HEK293 (cell line): Measurements from ENCODE around the gene GTF3C4.
A peak's percentile ranks its signal among the peaks of the same experiment; 100 is the strongest.

Experiments used
- CTCF ChIA-PET: fragments of 350-600 bp; formaldehyde crosslinking; extraction: SDS; loops from one replicate; lab custom pipeline; 2021; ENCODE audit warnings: antibody characterized with exemption; lab: Yijun Ruan, JAX
- POLR2A ChIA-PET: fragments of 300-600 bp; formaldehyde crosslinking; extraction: SDS; loops from one replicate; lab custom pipeline; 2020; ENCODE audit warnings: antibody characterized with exemption, inconsistent platforms; lab: Yijun Ruan, JAX
- H3K27ac ChIP-seq: fragments of 200-500 bp; sonication (Bioruptor generic); 2 replicates; pipeline ENCODE4 v1.5.1; 2014; ENCODE audit warnings: low read depth, low read length, control low read depth, inconsistent platforms; ENCODE audit errors: extremely low read depth
- H3K36me3 ChIP-seq, 2 experiments: fragments of 200-500 bp in 1 of 2; sonication (Bioruptor generic) in 1 of 2; 1 replicate in 1 of 2; 2 replicates in 1 of 2; pipeline ENCODE4 v1.5.1; 2014 to 2017; ENCODE audit warnings: inconsistent platforms in 2 of 2, low read length in 2 of 2; ENCODE audit not compliant: control insufficient read depth in 2 of 2, insufficient read depth in 1 of 2
- H3K4me1 ChIP-seq: fragments of 200-500 bp; sonication (Bioruptor generic); 2 replicates; pipeline ENCODE4 v1.5.1; 2014; ENCODE audit warnings: mild to moderate bottlenecking, low read length, inconsistent platforms; ENCODE audit not compliant: control insufficient read depth, insufficient read depth
- H3K4me3 ChIP-seq: 2 replicates; pipeline ENCODE4 v1.5.1; 2011; ENCODE audit warnings: low read depth, mild to moderate bottlenecking, control low read depth, low read length, moderate library complexity
- H3K9me3 ChIP-seq: fragments of 200-500 bp; sonication (Bioruptor generic); 2 replicates; pipeline ENCODE4 v1.5.1; 2014; ENCODE audit warnings: low read depth, low read length, inconsistent platforms; ENCODE audit not compliant: control insufficient read depth, insufficient read depth
- BCL11B ChIP-seq: fragments of 450-650 bp; formaldehyde crosslinking; IDR thresholded peaks from 2 replicates; pipeline ENCODE4 v1.5.1; 2016; ENCODE audit warnings: low read depth, missing biosample characterization, missing genetic modification characterization
- BCL6B ChIP-seq: fragments of 450-650 bp; formaldehyde crosslinking; IDR thresholded peaks from 2 replicates; pipeline ENCODE4 v1.5.1; 2017; ENCODE audit warnings: missing biosample characterization, missing genetic modification characterization
- PRDM2 ChIP-seq: fragments of 450-650 bp; formaldehyde crosslinking; IDR thresholded peaks from 2 replicates; pipeline ENCODE4 v1.5.1; 2016; ENCODE audit warnings: missing biosample characterization, missing genetic modification characterization, borderline replicate concordance
- ZBTB10 ChIP-seq: fragments of 450-650 bp; formaldehyde crosslinking; IDR thresholded peaks from 2 replicates; pipeline ENCODE4 v1.5.1; 2016; ENCODE audit warnings: missing biosample characterization, missing genetic modification characterization
- ZBTB20 ChIP-seq: fragments of 450-650 bp; formaldehyde crosslinking; IDR thresholded peaks from 2 replicates; pipeline ENCODE4 v1.5.1; 2016; ENCODE audit warnings: missing biosample characterization, missing genetic modification characterization
- ZBTB44 ChIP-seq: fragments of 450-650 bp; IDR thresholded peaks from 2 replicates; pipeline ENCODE4 v1.5.1; 2018; ENCODE audit warnings: missing biosample characterization, mild to moderate bottlenecking, missing genetic modification characterization
- ZIC2 ChIP-seq: fragments of 450-650 bp; formaldehyde crosslinking; IDR thresholded peaks from 2 replicates; pipeline ENCODE4 v1.5.1; 2016; ENCODE audit warnings: missing biosample characterization, missing genetic modification characterization
- ZNF174 ChIP-seq: fragments of 450-650 bp; formaldehyde crosslinking; IDR thresholded peaks from 2 replicates; pipeline ENCODE4 v1.5.0; 2017; ENCODE audit warnings: missing biosample characterization, mild to moderate bottlenecking, missing genetic modification characterization
- ZNF18 ChIP-seq: fragments of 450-650 bp; formaldehyde crosslinking; IDR thresholded peaks from 2 replicates; pipeline ENCODE4 v1.5.1; 2016; ENCODE audit warnings: missing biosample characterization, missing genetic modification characterization
- ZNF223 ChIP-seq: fragments of 450-650 bp; formaldehyde crosslinking; IDR thresholded peaks from 2 replicates; pipeline ENCODE4 v1.5.1; 2016; ENCODE audit warnings: missing biosample characterization, missing genetic modification characterization
- ZNF335 ChIP-seq: fragments of 450-650 bp; formaldehyde crosslinking; conservative IDR thresholded peaks from 2 replicates; pipeline ENCODE4 v1.5.1; 2016; ENCODE audit warnings: missing biosample characterization, missing genetic modification characterization
- ZNF366 ChIP-seq: fragments of 450-650 bp; formaldehyde crosslinking; conservative IDR thresholded peaks from 2 replicates; pipeline ENCODE4 v1.5.1; 2016; ENCODE audit warnings: missing biosample characterization, missing genetic modification characterization
- ZNF449 ChIP-seq: fragments of 450-650 bp; formaldehyde crosslinking; IDR thresholded peaks from 2 replicates; pipeline ENCODE4 v1.5.1; 2017; ENCODE audit warnings: missing biosample characterization, mild to moderate bottlenecking, missing genetic modification characterization, moderate library complexity
- ZNF529 ChIP-seq: fragments of 450-650 bp; formaldehyde crosslinking; IDR thresholded peaks from 2 replicates; pipeline ENCODE4 v1.5.1; 2017; ENCODE audit warnings: missing genetic modification characterization, missing biosample characterization; ENCODE audit not compliant: insufficient replicate concordance
- ZNF580 ChIP-seq: fragments of 450-650 bp; formaldehyde crosslinking; IDR thresholded peaks from 2 replicates; pipeline ENCODE4 v1.5.1; 2016; ENCODE audit warnings: missing biosample characterization, missing genetic modification characterization
- ZSCAN4 ChIP-seq: fragments of 450-650 bp; formaldehyde crosslinking; IDR thresholded peaks from 2 replicates; pipeline ENCODE4 v1.5.1; 2017; ENCODE audit warnings: missing biosample characterization, missing genetic modification characterization
- ZSCAN5A ChIP-seq: fragments of 450-650 bp; formaldehyde crosslinking; IDR thresholded peaks from 2 replicates; pipeline ENCODE4 v1.5.1; 2016; ENCODE audit warnings: missing biosample characterization, missing genetic modification characterization

The GTF3C4 gene

GRCh38 chr9:132722564-132723065 lies 52.4 kb downstream of the GTF3C4 start (continued):
- no peak for TF ChIP-seq ZBTB44 (tag by site-specific recombination)
- TF ChIP-seq, all 188 proteins: peak for 0

- CTCF ChIA-PET = no interaction called here
- H3K36me3 ChIP-seq = no peaks in the 10 kb centered on the region
- no peaks in the 10 kb centered on the region for H3K4me1 ChIP-seq
- no peaks in the 10 kb centered on the region for H3K9me3 ChIP-seq
- POLR2A ChIA-PET = no interaction called here
- no peak overlapping the region for H3K27ac ChIP-seq
- H3K4me3 ChIP-seq = no peak overlapping the region
- TF ChIP-seq ZNF580 (tag by site-specific recombination) (no peak), ZNF174 (tag by site-specific recombination) (no peak), ZNF223 (tag by site-specific recombination) (no peak), ZNF529 (tag by site-specific recombination) (no peak), PRDM2 (tag by site-specific recombination) (no peak), ZSCAN5A (tag by site-specific recombination) (no peak), ZNF335 (tag by site-specific recombination) (peak; percentile 71), ZNF18 (tag by site-specific recombination) (no peak), BCL6B (tag by site-specific recombination) (no peak), ZNF366 (tag by site-specific recombination) (no peak), ZSCAN4 (tag by site-specific recombination) (no peak), ZIC2 (peak; percentile 64; the same call in 1 of the 2 replicates), BCL11B (tag by site-specific recombination) (no peak), ZBTB20 (tag by site-specific recombination) (no peak), ZNF449 (tag by site-specific recombination) (no peak), ZBTB10 (tag by site-specific recombination) (no peak)
Observed at GRCh38 chr9:132723809-132724208, 53.5 kb downstream of the GTF3C4 start.
